Endothelial cell of umbilical vein (primary cell): Measurements from ENCODE around the gene HELQ.

Experiments
- CTCF ChIP-seq, 2 donors: IDR thresholded peaks; 1 replicate in 1 of 2; 2 replicates in 1 of 2; pipeline ENCODE4 v1.5.1; 2011; ENCODE audit warnings: low read length in 2 of 2, mild to moderate bottlenecking in 2 of 2, moderate library complexity in 2 of 2, control low read depth in 1 of 2, inconsistent platforms in 1 of 2, low read depth in 1 of 2; ENCODE audit not compliant: insufficient read depth in 1 of 2; ENCODE audit errors: extremely low read depth in 1 of 2
- EZH2 ChIP-seq: IDR thresholded peaks from 2 replicates; pipeline ENCODE4 v1.6.1; 2012; ENCODE audit warnings: borderline replicate concordance, low read depth, mild to moderate bottlenecking, moderate library complexity, low read length, inconsistent platforms; ENCODE audit not compliant: severe bottlenecking
- FOS ChIP-seq: IDR thresholded peaks from 2 replicates; pipeline ENCODE4 v1.6.1; 2011; ENCODE audit warnings: mild to moderate bottlenecking, low read length, moderate library complexity, borderline replicate concordance; ENCODE audit not compliant: insufficient read depth

- TF ChIP-seq CTCF (IDR thresholded peaks at IDR 0.05; ENCODE audit: extremely low read depth in 1 of 2, insufficient read depth in 1 of 2, low read depth in 1 of 2, low read length in 2 of 2) (no peak), EZH2 (no peak), FOS (no peak)
Observed at GRCh38 chr4:83358410-83358809, 97.2 kb downstream of the HELQ start.
